Omental fat pad (tissue), 4 donors: ENCODE results near the gene RBMS2. TPM values are rescaled to one million over a fixed set of nuclear protein-coding genes. Genes with fewer than 3 reads are reported as not detected.

Experiments used
- ATAC-seq: fragments of 150-250 bp; one replicate; pipeline ENCODE4 v1.9.1; 2016; ENCODE audit warnings: mild to moderate bottlenecking, moderate library complexity; ENCODE audit not compliant: low FRiP score
- DNase-seq: peaks from one replicate; pipeline ENCODE4 v3.0.0-alpha.2; 2019; ENCODE audit warnings: low spot score
- total RNA-seq, 4 donors: library from RNA; depleted of rRNA; stranded (reverse); fragments of >200 nt; gene quantifications; one replicate each; pipeline ENCODE4 v1.1.0, GENCODE V29; 2016
- TF ChIP-seq, protein P1 (sequence below), 3 donors: fragments of 450-650 bp; IDR thresholded peaks; one replicate each; pipeline ENCODE4 v1.5.1; 2016 to 2017; ENCODE audit warnings: antibody characterized with exemption in 3 of 3, mild to moderate bottlenecking in 3 of 3, moderate library complexity in 2 of 3

The RBMS2 gene
- total RNA-seq, 4 donors from 2014 or later, result 22.2 to 63.8 (median 30.6) TPM

DNA sequence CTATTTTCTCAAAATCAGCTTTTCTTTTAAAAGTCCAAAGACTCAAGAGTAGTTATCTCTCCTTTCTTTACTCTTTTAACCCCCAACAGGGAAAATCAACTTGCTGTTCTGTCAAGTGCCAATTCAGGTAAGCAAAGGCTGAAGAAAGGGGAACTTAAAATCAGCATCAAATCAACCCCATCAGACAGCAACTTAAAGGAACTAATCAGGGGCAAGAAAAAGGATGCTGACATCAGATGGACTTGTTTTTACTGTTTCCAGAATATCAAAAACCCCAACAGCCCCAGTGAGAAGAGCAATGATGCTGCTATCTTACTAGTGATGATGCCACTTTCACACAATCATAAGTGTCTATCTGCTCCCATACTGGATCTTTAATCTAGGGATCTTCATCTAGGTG is 105.1 kb downstream of the RBMS2 start:
- no peak for ATAC-seq
- TF ChIP-seq, protein P1, sequence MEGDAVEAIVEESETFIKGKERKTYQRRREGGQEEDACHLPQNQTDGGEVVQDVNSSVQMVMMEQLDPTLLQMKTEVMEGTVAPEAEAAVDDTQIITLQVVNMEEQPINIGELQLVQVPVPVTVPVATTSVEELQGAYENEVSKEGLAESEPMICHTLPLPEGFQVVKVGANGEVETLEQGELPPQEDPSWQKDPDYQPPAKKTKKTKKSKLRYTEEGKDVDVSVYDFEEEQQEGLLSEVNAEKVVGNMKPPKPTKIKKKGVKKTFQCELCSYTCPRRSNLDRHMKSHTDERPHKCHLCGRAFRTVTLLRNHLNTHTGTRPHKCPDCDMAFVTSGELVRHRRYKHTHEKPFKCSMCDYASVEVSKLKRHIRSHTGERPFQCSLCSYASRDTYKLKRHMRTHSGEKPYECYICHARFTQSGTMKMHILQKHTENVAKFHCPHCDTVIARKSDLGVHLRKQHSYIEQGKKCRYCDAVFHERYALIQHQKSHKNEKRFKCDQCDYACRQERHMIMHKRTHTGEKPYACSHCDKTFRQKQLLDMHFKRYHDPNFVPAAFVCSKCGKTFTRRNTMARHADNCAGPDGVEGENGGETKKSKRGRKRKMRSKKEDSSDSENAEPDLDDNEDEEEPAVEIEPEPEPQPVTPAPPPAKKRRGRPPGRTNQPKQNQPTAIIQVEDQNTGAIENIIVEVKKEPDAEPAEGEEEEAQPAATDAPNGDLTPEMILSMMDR (IDR thresholded peaks at IDR 0.05), result no peak
- no peak for DNase-seq

DNA sequence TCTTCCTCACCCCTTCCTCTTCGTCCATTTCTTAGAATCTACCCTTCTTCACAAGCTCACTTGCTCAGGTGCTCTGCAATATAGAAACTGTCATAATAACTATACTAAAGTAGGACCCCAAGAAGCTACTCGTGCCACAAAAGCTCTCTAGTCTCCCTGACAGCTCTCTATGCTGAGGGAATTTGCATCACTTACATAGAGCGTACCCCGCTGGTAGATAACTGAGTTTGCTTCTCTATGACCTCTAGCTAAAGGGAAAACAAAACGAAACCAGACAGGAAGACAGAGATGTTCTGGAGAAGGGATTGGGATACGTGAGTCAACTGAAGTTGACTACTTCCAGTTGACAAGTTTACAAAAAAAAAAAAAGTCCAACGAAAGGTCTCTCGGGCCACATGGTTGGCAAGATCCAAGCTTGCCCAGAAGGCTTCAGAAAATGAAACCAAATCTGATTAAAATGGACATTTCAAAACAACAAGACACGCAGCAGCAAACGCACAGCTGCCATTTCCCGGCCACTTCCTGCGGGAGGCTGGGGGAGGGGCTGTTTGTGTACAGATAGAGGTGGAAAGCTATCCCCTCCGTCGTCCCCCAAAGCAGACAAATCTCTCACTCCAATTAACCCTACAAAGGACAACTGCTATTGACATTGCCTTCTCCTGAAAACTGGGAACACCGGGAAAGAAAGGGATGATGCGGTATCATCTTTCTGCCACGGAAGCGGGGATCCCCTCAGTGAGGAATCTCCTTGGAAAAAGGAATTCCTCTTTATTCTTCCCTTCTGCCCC is 107.2 kb downstream of the RBMS2 start:
- ATAC-seq, result no peak
- peak; percentile 62 for DNase-seq
- TF ChIP-seq, protein P1 (IDR thresholded peaks at IDR 0.05), result no peak

DNA sequence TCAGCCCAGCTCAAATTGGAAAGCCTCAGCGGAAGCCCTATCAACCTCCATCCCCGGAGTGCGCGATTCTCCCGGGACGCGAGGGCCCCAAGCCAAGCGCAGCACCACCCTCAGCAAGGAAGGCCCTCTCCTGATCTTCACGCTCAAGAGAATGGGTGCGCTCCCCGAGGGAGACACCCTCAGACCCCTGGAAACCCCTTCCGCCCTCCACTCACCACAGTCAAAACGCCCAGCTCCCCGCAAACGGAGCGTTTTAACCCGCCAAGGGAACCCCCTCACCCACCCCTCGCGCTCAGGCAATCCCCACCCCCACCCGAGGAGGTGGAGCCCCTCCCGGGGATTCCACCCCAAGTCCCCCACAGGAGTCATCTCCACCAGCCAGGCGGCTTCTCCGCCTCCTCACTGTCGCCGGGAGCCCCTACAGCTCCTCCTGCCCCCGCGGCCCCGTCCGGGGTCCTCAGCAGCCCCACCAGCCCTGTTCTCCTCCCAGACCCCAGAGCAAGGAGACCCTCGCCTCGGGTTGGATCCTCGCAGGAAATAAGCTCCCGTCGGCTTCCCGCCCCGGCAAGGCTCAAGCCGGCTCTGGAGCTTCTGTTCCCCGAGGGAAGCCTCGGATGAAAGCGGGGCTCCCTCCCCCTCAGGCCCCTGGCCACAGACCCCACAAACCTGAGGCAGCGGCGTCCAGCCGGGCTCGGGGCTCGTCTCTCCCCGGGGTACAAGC is 108.0 kb downstream of the RBMS2 start:
- ATAC-seq (peak; percentile 17), DNase-seq (no peak)
- TF ChIP-seq, protein P1 (IDR thresholded peaks at IDR 0.05), result no peak

DNA sequence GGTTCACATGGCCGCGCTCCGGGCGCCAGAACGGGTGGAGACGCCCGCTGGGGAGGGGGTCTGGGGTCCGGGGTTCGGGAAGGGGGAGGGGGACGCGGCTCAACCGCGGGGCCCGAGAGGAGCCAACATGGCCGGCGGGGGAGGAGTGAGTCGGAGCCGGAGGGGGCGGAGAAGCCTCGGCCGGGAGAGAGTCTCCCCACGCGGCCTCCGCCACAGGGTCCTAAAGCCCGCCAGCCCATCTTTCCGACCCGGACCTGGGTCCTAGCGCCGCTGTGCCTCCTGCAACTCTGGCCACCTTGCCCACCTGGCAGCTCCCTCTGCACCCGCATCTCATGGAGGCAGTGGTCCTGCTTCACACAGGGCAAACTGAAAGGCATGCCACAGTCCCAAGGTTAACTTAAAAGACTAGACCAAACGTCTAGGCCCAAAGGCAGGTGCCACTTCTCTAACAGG is 108.6 kb downstream of the RBMS2 start, which contains the start of gene BAZ2A:
TSS of gene BAZ2A (minus strand) at position 147 of the 453 bp plus-strand sequence. CDS start 12,796 bp downstream, outside the sequence.
- TF ChIP-seq, protein P1 (IDR thresholded peaks at IDR 0.05), result no peak
- peak; percentile 69 for DNase-seq
- peak; percentile 59 for ATAC-seq

DNA sequence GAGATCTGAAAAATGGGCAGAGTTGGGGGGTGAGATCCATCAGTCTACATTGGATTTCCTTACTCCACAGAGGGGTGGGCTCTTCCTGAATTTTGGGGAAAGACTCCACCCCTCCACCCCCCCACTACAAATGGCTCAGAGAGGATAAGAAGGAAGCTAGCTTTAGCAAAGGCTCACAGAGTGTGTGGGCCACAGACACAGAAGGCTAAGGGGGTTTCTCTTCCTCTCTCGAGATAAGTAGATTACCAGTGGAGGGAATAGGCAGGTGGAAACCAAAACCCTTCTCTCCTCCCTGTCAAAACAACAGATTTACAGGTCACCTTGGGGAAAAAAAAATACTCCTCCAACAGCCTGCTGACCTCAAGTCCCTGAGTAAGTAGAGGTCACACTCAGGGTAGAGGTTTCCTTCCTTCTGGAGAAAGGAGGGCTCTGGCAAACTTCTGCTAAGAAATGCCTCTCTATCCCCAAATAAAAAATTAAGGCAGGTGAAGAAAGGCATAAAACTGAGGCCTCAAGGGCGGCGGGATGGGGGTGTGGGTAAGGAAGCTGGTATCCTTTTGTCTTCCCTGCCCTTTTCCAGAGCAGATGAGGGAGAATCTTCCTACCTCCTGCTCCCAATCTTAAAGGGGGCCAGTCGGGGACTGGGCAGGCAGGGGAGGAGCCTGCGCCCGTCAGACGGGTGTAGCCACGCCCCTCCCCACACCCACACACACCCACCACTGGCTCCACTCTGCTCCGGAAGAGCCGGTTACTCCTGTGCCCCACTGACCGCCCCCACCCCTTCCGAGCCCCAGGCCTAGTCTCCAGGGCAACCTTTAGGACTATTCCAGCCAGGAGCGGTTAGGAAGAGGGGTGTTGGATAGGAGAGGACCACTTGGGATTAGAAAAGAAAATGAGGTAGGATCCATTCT is 110.4 kb downstream of the RBMS2 start:
- TF ChIP-seq, protein P1 (IDR thresholded peaks at IDR 0.05), result no peak
- peak; percentile 24 for ATAC-seq
- DNase-seq, result no peak

DNA sequence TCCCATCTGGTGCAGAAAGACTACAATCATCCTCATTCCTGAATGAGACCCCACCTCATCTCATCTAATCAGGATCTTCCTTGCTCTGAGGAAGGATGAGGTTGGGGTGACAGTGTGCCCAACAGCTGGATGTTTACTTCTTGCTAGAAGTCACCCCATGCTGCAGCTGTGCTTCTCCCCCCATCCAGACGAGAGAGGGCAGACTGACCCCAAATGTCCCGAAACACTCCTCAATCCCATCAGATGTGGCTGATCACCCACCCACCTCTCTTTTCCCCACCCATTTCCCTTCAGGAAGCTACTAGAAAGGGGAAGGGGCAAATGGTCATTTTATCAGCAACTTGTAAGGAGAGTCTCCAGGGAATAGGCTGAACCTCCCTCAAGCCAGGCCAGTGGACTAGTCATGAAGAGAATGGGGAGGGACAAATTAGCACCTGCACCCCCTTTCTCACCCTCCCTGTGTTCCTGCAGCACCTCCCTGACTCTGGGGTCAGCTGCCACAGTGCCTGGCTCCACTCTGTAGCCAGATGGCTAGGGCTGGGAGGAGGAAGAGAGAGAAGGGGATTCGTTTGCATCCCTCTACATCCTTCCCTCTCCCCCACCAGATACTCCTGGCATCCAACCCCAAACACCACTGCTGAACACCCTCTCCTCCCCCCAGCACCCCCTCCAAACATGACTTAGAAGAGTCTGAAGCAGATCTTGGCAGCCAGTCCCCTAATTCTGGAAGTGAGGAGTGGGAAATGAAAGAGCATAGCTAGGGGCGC is 111.3 kb downstream of the RBMS2 start:
- TF ChIP-seq, protein P1 (IDR thresholded peaks at IDR 0.05), result no peak
- ATAC-seq, result no peak
- no peak for DNase-seq
